ENCODE results near the gene UBE2I.
"Not testable (repeated sequence)": the region's sequence is repeated elsewhere in the genome, so short reads cannot be mapped to it uniquely, and the experiment has no call there.

The UBE2I gene

GRCh38 chr16:1308977-1309885, at the start of gene UBE2I:
Gene UBE2I (plus strand): TSS chr16:1309636. CDS start chr16:1314031, 4,395 bp downstream.
- DNase-seq, result peak; percentile 96

- DNase-seq, result no peak
These were observed 49.7 kb upstream of the UBE2I start for GRCh38 chr16:1259760-1260068.

GRCh38 chr16:1260101-1260680, 49.2 kb upstream of the UBE2I start:
- no peak for DNase-seq

GRCh38 chr16:1261131-1261892, 48.1 kb upstream of the UBE2I start:
- DNase-seq, result no peak

- DNase-seq, result no peak
These were observed 47.1 kb upstream of the UBE2I start for GRCh38 chr16:1262210-1262845.

- no peak for DNase-seq
These were observed 46.6 kb upstream of the UBE2I start for GRCh38 chr16:1262846-1263221.

- DNase-seq, result no peak
These were observed 45.7 kb upstream of the UBE2I start for GRCh38 chr16:1263591-1264344.

- DNase-seq, result no peak
These were observed 44.9 kb upstream of the UBE2I start for GRCh38 chr16:1264345-1265089.

- DNase-seq, result no peak
These were observed 44.3 kb upstream of the UBE2I start for GRCh38 chr16:1265090-1265630.

- no peak for DNase-seq
These were observed 43.6 kb upstream of the UBE2I start for GRCh38 chr16:1265826-1266225.

GRCh38 chr16:1269418-1269817, 40.0 kb upstream of the UBE2I start:
- not testable (repeated sequence) for DNase-seq

GRCh38 chr16:1271380-1271723, 38.1 kb upstream of the UBE2I start:
- DNase-seq, result no peak

- not testable (repeated sequence) for DNase-seq
These were observed 37.6 kb upstream of the UBE2I start for GRCh38 chr16:1271724-1272413.

GRCh38 chr16:1272453-1273198, 36.8 kb upstream of the UBE2I start:
- no peak for DNase-seq

- no peak for DNase-seq
These were observed 35.6 kb upstream of the UBE2I start for GRCh38 chr16:1273816-1274215.

GRCh38 chr16:1274767-1275166, 34.7 kb upstream of the UBE2I start:
- no peak for DNase-seq

GRCh38 chr16:1275791-1276579, 33.5 kb upstream of the UBE2I start:
- DNase-seq, result no peak

GRCh38 chr16:1276580-1276878, 32.9 kb upstream of the UBE2I start:
- DNase-seq, result no peak

GRCh38 chr16:1277151-1277598, 32.3 kb upstream of the UBE2I start:
- no peak for DNase-seq
